KMS-11 (cell line): ENCODE data around the gene SUPT20HL1.
A peak's percentile ranks its signal among the peaks of the same experiment; 100 is the strongest.

Experiments
- H2AFZ ChIP-seq: fragments of 200-600 bp; sonication (generic); 2 replicates; pipeline ENCODE4 v1.6.1; 2016; ENCODE audit warnings: antibody characterized with exemption, mixed run types, low read depth
- H3K27ac ChIP-seq: fragments of 200-600 bp; sonication (generic); 2 replicates; pipeline ENCODE4 v1.6.1; 2016; ENCODE audit warnings: mild to moderate bottlenecking, mixed run types
- H3K27me3 ChIP-seq: fragments of 200-600 bp; sonication (generic); 2 replicates; pipeline ENCODE4 v1.6.1; 2017; ENCODE audit warnings: mild to moderate bottlenecking, low read depth, mixed run types, moderate library complexity; ENCODE audit not compliant: insufficient read depth
- H3K36me3 ChIP-seq: fragments of 200-600 bp; sonication (generic); 2 replicates; pipeline ENCODE4 v1.6.1; 2017; ENCODE audit warnings: mild to moderate bottlenecking, mixed run types; ENCODE audit not compliant: insufficient read depth
- H3K4me1 ChIP-seq: fragments of 200-600 bp; sonication (generic); 2 replicates; pipeline ENCODE4 v1.6.1; 2016; ENCODE audit warnings: mild to moderate bottlenecking, low read depth, mixed run types; ENCODE audit not compliant: poor library complexity, severe bottlenecking
- H3K4me2 ChIP-seq: fragments of 200-600 bp; sonication (generic); 2 replicates; pipeline ENCODE4 v1.7.0; 2016; ENCODE audit warnings: mild to moderate bottlenecking, mixed run types
- H3K4me3 ChIP-seq: fragments of 200-600 bp; sonication (generic); IDR thresholded peaks from 2 replicates; pipeline ENCODE4 v1.6.1; 2017; ENCODE audit warnings: low read depth, low read length, mixed read lengths; ENCODE audit not compliant: insufficient read depth
- H3K79me2 ChIP-seq: fragments of 200-600 bp; sonication (generic); 2 replicates; pipeline ENCODE4 v1.6.1; 2016; ENCODE audit warnings: low read depth, mixed run types; ENCODE audit not compliant: insufficient read depth
- H3K9ac ChIP-seq: fragments of 200-600 bp; sonication (generic); 2 replicates; pipeline ENCODE4 v1.6.1; 2016; ENCODE audit warnings: mild to moderate bottlenecking, mixed run types
- H4K20me1 ChIP-seq: fragments of 200-600 bp; sonication (generic); 2 replicates; pipeline ENCODE4 v1.6.1; 2016; ENCODE audit warnings: mild to moderate bottlenecking, mixed run types; ENCODE audit not compliant: insufficient read depth
- CTCF ChIP-seq: fragments of 200-600 bp; sonication (generic); conservative IDR thresholded peaks from 2 replicates; pipeline ENCODE4 v1.6.1; 2017; ENCODE audit warnings: low read depth, mild to moderate bottlenecking, antibody characterized with exemption, low read length, moderate library complexity, mixed read lengths

The SUPT20HL1 gene

GRCh38 chrX:24391389-24391788 lies 30.9 kb downstream of the SUPT20HL1 start:
- Histone ChIP-seq H4K20me1 (no peaks in the 10 kb centered on the region), H3K36me3 (no peaks in the 10 kb centered on the region), H3K4me1 (peaks cover 3% of the 10 kb centered on the region), H3K27me3 (no peaks in the 10 kb centered on the region), H3K27ac (no peak overlapping the region), H2AFZ (no peak overlapping the region), H3K4me3 (no peak overlapping the region), H3K9ac (no peak overlapping the region), H3K4me2 (no peak overlapping the region), H3K79me2 (no peaks in the 10 kb centered on the region)
- TF ChIP-seq CTCF = no peak

GRCh38 chrX:24391843-24392242 lies 31.4 kb downstream of the SUPT20HL1 start:
- Histone ChIP-seq H3K27ac (no peak overlapping the region), H3K4me1 (peaks cover 3% of the 10 kb centered on the region), H3K4me2 (no peak overlapping the region), H4K20me1 (no peaks in the 10 kb centered on the region), H3K4me3 (no peak overlapping the region), H2AFZ (no peak overlapping the region), H3K9ac (no peak overlapping the region), H3K79me2 (no peaks in the 10 kb centered on the region), H3K36me3 (no peaks in the 10 kb centered on the region), H3K27me3 (no peaks in the 10 kb centered on the region)
- no peak for TF ChIP-seq CTCF

GRCh38 chrX:24392709-24393108 lies 32.3 kb downstream of the SUPT20HL1 start:
- Histone ChIP-seq H3K4me3 (no peak overlapping the region), H2AFZ (no peak overlapping the region), H3K36me3 (no peaks in the 10 kb centered on the region), H3K4me2 (no peak overlapping the region), H3K79me2 (no peaks in the 10 kb centered on the region), H3K27ac (no peak overlapping the region), H4K20me1 (no peaks in the 10 kb centered on the region), H3K9ac (no peak overlapping the region), H3K4me1 (peaks cover 3% of the 10 kb centered on the region), H3K27me3 (no peaks in the 10 kb centered on the region)
- no peak for TF ChIP-seq CTCF

- no peak overlapping the region for H3K4me3 ChIP-seq
- H4K20me1 ChIP-seq = no peaks in the 10 kb centered on the region
- TF ChIP-seq CTCF = peak; percentile 81
- no peaks in the 10 kb centered on the region for H3K79me2 ChIP-seq
- H3K36me3 ChIP-seq = no peaks in the 10 kb centered on the region
- no peaks in the 10 kb centered on the region for H3K27me3 ChIP-seq
- H3K9ac ChIP-seq = no peak overlapping the region
- peaks cover 3% of the 10 kb centered on the region for H3K4me1 ChIP-seq
- H3K4me2 ChIP-seq = no peak overlapping the region
- H3K27ac ChIP-seq = no peak overlapping the region
- H2AFZ ChIP-seq = no peak overlapping the region
Measured at GRCh38 chrX:24395775-24396174, 35.3 kb downstream of the SUPT20HL1 start.
